Stomach smooth muscle (tissue), 2 donors: ENCODE measurements around the gene RNU1-1.
"Not testable (repeated sequence)": the region's sequence is repeated elsewhere in the genome, so short reads cannot be mapped to it uniquely, and the experiment has no call there.

Experiments used
- H3K27ac ChIP-seq: one replicate; pipeline ENCODE4 v1.7.0; 2013; ENCODE audit warnings: mild to moderate bottlenecking, low read length, inconsistent platforms
- H3K27me3 ChIP-seq, 2 donors: one replicate each; pipeline ENCODE4 v1.7.0; 2013; ENCODE audit warnings: low read length in 2 of 2; ENCODE audit not compliant: insufficient read depth in 2 of 2, control insufficient read depth in 1 of 2
- H3K36me3 ChIP-seq, 2 donors: one replicate each; pipeline ENCODE4 v1.7.0; 2013; ENCODE audit warnings: low read length in 2 of 2; ENCODE audit not compliant: control insufficient read depth in 2 of 2, insufficient read depth in 2 of 2
- H3K4me1 ChIP-seq: one replicate; pipeline ENCODE4 v1.7.0; 2013; ENCODE audit warnings: low read length; ENCODE audit not compliant: control insufficient read depth, insufficient read depth
- H3K4me3 ChIP-seq, 2 donors: one replicate each; pipeline ENCODE4 v1.7.0; 2013; ENCODE audit warnings: low read length in 2 of 2
- H3K9ac ChIP-seq, 2 donors: one replicate each; pipeline ENCODE4 v1.7.0; 2013; ENCODE audit warnings: low read length in 2 of 2, mild to moderate bottlenecking in 1 of 2
- H3K9me3 ChIP-seq, 2 donors: one replicate each; pipeline ENCODE4 v1.7.0; 2013; ENCODE audit warnings: low read length in 2 of 2; ENCODE audit not compliant: control insufficient read depth in 2 of 2
- donor health status: healthy.
- donor health status: Pancreatic carcinoma.

RNU1-1 gene

GRCh38 chr1:16521288-16521583, 7.2 kb upstream of the RNU1-1 start:
- Histone ChIP-seq H3K36me3 (no peaks in the 10 kb centered on the region), H3K27ac (no peak overlapping the region), H3K4me1 (no peaks in the 10 kb centered on the region), H3K27me3 (peaks cover 9 to 15% of the 10 kb centered on the region in 2 donors), H3K4me3 (no peak overlapping the region), H3K9me3 (no peaks in the 10 kb centered on the region), H3K9ac (no peak overlapping the region)

- H3K4me1 ChIP-seq, H3K27ac ChIP-seq, H3K36me3 ChIP-seq, H3K9me3 ChIP-seq, H3K9ac ChIP-seq: not testable (repeated sequence)
- H3K27me3 ChIP-seq: peaks cover 9 to 15% of the 10 kb centered on the region in 2 donors
- peak overlapping the region in 1 of 2 donors; percentile 40 for H3K4me3 ChIP-seq
Observed at GRCh38 chr1:16520435-16521287, 6.6 kb upstream of the RNU1-1 start.

GRCh38 chr1:16519255-16519951, 5.3 kb upstream of the RNU1-1 start:
- H3K27me3 ChIP-seq: peaks cover 8 to 15% of the 10 kb centered on the region in 2 donors
- H3K36me3 ChIP-seq, H3K4me1 ChIP-seq, H3K4me3 ChIP-seq, H3K9ac ChIP-seq, H3K27ac ChIP-seq, H3K9me3 ChIP-seq: not testable (repeated sequence)

- H3K9ac ChIP-seq, H3K27ac ChIP-seq, H3K9me3 ChIP-seq, H3K4me3 ChIP-seq, H3K4me1 ChIP-seq, H3K36me3 ChIP-seq: not testable (repeated sequence)
- H3K27me3 ChIP-seq: peaks cover 8 to 15% of the 10 kb centered on the region in 2 donors
Observed at GRCh38 chr1:16518913-16519254, 4.8 kb upstream of the RNU1-1 start.

GRCh38 chr1:16516694-16517410, 2.8 kb upstream of the RNU1-1 start:
- not testable (repeated sequence) for H3K4me3 ChIP-seq, H3K36me3 ChIP-seq, H3K27ac ChIP-seq, H3K9me3 ChIP-seq, H3K4me1 ChIP-seq, H3K9ac ChIP-seq
- peaks cover 8 to 15% of the 10 kb centered on the region in 2 donors for H3K27me3 ChIP-seq

- peak overlapping the region in 1 of 2 donors; percentile 40 for H3K4me3 ChIP-seq
- H3K9ac ChIP-seq: peak overlapping the region; percentile 29 to 64
Observed at GRCh38 chr1:16513412-16514106, 526 bp downstream of the RNU1-1 start.

GRCh38 chr1:16512624-16513411, 1.3 kb downstream of the RNU1-1 start:
- H3K9ac ChIP-seq, H3K4me3 ChIP-seq, H3K4me1 ChIP-seq, H3K9me3 ChIP-seq, H3K27me3 ChIP-seq, H3K27ac ChIP-seq, H3K36me3 ChIP-seq: not testable (repeated sequence)

More at GRCh38 chr1:16513412-16514106, 526 bp downstream of the RNU1-1 start:
- H3K27ac ChIP-seq: peak overlapping the region; percentile 80
- not testable (repeated sequence) for H3K36me3 ChIP-seq, H3K9me3 ChIP-seq, H3K27me3 ChIP-seq, H3K4me1 ChIP-seq

- H3K4me3 ChIP-seq, H3K9ac ChIP-seq, H3K27ac ChIP-seq, H3K9me3 ChIP-seq, H3K36me3 ChIP-seq, H3K27me3 ChIP-seq, H3K4me1 ChIP-seq: not testable (repeated sequence)
Observed at GRCh38 chr1:16511926-16512325, 2.2 kb downstream of the RNU1-1 start.

GRCh38 chr1:16508861-16509445, 5.1 kb downstream of the RNU1-1 start:
- not testable (repeated sequence) for H3K27ac ChIP-seq, H3K4me1 ChIP-seq, H3K9me3 ChIP-seq, H3K9ac ChIP-seq, H3K27me3 ChIP-seq, H3K4me3 ChIP-seq, H3K36me3 ChIP-seq
